CMK (cell line): ENCODE results near the gene USP15.

ENCODE experiments used
- DNase-seq: peaks from one replicate; pipeline ENCODE4 v3.0.0-alpha.2; 2010; ENCODE audit warnings: low read depth

USP15 gene

GRCh38 chr12:62258231-62258630 lies 2.0 kb upstream of the USP15 start:
- no peak for DNase-seq

DNA sequence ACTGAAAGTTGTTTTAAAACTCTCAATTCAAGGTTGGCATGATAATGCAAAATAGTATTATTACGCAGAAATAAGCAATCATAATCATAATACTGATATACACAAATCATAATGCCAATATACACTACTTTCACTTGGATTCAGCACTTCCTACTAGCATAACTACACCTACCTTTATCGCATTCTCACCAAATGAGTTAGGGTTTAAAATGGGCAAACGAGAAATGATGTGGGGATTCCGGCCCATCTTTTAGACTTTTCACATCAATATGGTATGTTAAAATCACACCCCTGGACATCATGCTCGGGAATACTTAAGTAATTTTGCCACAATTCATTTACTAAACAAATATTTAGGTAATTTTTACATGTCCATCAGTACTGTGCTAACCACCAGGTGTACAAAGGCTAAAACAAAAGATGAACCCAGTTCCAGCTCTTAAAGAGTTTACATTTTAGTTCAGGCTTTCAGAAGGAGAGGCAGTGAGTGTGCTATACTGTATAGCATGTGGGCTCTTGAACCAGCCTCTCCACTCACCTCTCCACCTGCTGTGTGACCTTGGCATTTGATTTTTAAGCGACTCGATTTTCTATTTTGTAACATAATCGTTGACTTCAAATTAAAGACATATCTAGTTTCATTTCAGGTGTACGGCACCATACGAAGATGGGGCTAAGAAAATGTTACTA lies 1.1 kb upstream of the USP15 start:
- DNase-seq, result no peak

- DNase-seq, result no peak
These were observed 592 bp upstream of the USP15 start for GRCh38 chr12:62259631-62259992.

DNA sequence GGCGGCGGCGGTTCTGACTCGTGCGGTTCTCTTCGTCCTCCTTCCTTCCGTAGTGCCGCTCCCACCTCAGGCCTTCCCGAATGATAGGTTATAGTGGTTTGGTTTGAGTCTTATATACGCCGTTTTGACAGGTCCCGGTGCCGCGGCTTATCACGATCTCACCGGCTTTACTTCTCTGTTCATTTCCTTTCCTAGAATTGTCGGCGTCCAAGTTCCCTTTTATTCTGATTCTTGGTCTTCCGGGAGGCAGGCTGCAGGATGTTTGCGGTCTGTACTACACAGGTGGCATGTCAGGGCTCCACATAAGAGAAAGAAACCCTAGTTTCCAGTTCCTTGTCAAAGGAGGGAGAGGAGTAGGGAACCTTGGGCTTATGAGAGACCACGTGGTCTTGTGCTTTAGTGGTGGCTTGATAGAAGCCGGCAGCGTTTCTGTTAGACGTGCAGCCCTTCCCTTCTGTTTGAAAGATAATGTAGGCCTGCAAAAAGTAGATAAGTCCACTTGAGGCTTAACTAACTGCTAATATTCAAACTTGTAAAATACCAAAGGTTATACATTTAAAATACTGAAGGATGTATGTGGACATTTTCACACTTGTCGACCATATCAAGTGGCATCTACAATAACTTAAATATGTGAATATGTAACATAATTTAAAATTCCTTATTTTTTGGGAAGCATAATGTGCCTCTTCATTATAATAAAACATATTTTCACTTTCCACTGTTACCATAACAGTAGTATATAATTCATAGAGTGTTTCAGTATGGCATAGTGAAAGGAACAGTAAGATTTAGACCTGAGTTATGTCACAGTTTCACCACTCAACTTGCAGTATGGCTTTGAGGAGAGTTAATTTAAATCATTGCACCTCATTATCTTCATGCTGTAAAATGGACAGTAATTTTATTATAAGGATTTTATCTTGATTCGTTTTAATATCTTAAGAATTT lies 804 bp downstream of the USP15 start:
- DNase-seq, result peak; percentile 94

GRCh38 chr12:62261876-62262517 lies 1.8 kb downstream of the USP15 start:
- no peak for DNase-seq

DNA sequence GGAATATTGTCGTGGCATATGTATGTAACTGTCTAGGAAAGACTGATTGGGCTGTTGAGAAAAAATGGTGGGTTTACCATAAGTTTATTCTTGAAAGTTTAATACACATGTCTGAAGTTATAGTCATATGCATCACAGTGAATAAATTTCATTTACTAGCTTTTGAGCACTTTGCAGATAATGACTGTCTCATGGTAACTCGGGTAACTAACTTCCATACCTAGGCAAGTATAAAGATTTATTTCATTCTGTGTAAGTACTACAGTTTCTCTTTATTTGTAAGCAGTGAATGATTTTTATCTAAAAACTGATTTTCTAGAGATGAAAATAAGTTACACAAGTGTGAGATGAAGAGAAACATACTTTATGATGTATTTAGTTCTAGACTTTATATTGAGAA lies 3.0 kb downstream of the USP15 start:
- no peak for DNase-seq

DNA sequence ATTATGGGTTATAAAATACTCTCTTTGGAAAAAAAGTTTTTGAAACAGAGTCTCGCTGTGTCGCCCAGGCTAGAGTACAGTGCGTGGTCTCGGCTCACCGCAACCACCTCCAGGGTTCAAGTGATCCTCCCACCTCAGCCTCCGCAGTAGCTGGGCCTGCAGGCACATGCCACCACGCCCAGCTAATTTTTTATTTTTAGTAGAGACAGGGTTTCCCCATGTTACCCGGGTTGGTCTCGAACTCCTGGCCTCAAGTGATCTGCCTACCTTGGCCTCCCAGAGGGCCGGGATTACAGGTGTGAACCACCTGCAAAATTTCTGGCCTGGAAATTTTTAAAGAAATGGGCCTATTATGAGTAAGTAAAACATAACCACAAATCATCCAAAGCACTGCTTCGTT lies 3.8 kb downstream of the USP15 start:
- no peak for DNase-seq

GRCh38 chr12:62264706-62265105 lies 4.5 kb downstream of the USP15 start:
- DNase-seq, result no peak

- no peak for DNase-seq
These were observed 5.3 kb downstream of the USP15 start for GRCh38 chr12:62265511-62265910.

GRCh38 chr12:62267026-62267425 lies 6.8 kb downstream of the USP15 start:
- DNase-seq, result no peak

GRCh38 chr12:62267480-62267879 lies 7.3 kb downstream of the USP15 start:
- DNase-seq, result no peak

GRCh38 chr12:62268956-62269355 lies 8.8 kb downstream of the USP15 start:
- no peak for DNase-seq

- DNase-seq, result no peak
These were observed 9.4 kb downstream of the USP15 start for GRCh38 chr12:62269464-62270228.

DNA sequence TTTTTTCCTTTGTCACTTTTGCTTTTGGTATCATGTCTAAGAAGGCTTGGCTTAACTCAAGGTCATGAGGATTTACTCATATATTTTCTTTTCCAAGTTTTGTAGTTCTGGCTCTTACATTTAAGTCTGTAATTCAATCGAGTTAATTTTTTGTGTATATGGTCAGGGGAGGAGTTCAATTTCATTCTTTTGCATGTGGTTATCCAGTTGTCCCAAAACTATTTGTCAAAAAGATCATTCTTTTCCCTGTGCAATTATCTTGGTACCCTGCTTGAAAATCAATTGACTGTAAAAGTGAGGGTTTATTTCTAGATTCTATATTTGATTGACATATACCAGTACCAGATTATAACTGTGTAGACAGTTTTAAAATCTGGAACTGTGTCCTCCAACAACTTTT lies 10.2 kb downstream of the USP15 start:
- DNase-seq, result no peak

DNA sequence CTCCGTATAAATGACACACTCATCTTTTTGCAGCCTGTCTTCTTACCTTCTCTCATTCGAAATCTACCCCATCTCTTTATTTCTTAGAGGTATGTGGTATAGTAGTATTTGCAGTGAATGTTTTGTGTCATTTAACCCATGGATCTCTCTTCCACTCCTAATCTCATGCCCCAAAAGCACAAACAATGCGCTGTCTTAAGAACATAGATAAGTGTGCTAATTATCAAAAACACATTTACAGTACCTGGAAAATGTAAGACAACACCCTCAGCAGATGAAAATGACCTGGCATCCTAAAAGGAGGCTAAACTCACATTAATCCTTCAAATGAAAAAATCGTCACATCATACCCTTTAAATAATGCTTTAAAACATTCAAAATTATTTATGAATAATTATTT lies 10.7 kb downstream of the USP15 start:
- no peak for DNase-seq

DNA sequence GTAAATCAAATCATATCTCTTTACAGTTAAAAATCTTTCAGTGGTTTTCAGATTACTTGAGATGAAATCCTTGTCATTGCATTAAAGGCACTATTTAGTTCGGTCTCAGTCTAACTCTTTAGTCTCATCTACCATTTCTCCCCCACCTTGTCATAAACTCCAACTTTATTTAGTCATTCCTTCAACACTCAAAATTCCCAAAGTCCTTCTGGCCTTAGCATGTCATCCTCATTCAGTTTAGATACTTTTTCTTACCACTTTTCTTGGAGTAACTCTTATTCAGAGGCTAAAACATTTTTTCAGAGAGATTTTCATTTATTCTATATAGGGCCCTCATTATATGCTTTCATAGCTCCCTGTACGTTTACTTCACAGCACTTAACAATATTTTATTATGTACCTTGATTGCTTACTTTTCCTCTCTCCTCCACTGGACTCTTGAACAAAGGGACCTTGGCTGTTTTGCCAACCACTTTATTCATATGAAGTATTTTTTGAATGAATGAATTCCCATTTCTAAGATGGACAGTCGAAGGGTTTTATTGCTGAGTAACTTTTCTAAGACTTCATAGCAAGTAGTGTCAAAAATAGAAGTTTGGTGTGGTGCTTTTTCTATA lies 12.8 kb downstream of the USP15 start:
- no peak for DNase-seq

DNA sequence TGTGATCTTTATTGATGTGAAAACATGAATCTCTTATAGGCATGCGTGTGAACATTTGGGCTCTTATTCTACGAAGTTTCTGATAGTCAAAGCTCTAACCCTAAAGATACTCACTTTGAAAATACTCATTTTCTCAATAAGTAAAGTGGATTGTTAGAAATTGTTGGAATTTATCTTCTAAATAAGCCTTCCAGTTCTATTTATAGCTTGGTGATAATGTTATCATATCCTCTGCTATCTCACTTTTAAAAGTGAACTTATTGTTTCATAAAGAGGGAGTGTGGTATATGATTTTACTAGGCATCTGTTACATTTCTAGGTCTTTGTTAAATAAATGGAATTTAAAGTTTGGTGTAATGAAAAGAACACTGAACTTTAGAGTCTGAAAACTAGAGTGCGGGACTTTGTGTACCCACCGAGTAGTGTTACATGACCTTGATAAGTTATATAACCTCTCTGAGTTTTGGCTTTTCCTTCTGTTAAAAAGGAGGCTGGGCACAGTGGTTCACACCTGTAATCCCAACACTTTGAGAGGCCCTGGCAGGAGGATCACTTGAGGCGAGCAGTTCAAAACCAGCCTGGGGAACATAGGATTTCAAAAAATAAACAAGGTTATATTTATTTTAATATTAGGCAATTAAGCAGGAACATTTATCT lies 13.6 kb downstream of the USP15 start:
- no peak for DNase-seq

DNA sequence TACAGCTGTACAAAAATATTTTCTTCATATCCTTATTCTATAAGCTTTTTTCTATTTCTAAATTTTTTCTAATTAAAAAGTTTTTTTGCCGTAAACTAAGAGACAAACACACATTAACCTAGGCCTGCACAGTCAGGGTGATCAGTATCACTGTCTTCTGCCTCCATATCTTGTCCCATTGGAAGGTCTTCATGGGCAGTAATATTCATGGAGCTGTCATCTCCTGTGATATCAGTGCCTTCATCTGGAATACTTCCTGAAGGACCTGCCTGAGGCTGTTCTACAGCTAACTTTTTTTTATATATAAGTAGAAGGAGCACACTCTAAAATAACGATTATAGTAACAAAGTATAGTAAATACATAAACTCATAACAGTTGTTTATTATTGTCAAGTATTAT lies 17.8 kb downstream of the USP15 start:
- DNase-seq, result no peak

GRCh38 chr12:62279058-62279457 lies 18.9 kb downstream of the USP15 start:
- DNase-seq, result no peak

DNA sequence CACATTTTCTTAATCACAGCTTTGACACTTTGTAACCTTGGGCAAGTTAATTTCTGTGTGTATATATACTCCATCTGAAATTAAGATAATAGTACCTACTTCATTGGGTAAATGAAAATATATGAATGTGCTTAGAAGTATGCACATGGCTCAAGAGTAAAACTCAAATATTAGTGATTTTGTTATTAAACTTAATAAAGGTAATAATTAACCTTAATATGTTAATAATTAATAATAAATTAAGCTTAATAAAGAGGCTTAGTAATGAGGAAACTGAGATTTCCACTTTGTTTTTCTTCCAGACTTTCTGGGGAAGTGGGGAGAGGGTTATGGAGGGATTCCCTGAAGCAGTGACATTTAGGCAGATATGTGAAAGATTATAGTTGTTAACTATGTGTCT lies 19.8 kb downstream of the USP15 start:
- DNase-seq, result no peak

DNA sequence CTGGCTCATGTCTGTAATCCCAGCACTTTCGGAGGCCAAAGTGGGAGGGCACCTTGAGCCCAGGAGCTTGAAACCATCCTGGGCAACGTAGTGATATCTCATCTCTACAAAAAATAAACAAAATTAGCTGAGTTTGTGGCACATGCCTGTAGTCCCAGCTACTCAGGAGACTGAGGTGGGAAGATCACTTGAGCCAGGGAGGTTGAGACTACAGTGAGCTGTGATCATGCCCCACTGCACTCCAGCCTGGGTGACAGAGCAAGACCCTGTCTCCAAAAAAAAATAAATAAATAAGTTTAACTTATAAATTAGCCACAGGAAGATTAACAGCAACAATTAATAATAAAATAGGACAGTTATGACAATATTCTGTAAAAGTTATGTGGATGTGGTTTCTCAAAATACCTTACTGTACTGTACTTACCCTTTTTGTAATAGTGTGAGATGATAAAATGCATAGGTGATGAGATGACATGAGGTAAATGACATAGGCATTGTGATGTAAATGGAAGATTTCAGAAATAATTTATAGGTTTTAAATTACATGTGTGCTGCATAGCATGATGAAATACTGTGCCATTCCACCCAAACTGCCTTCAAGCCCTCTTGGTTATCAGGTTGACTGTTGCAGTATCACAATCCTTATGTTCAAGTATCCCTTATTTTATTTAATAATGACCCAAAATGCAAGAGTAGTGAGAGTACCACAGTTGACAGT lies 22.0 kb downstream of the USP15 start:
- no peak for DNase-seq
